ENCODE results near the gene FAHD1. TPM values are rescaled to one million over a fixed set of nuclear protein-coding genes. Genes with fewer than 3 reads are reported as not detected.
"Not testable (repeated sequence)": the region's sequence is repeated elsewhere in the genome, so short reads cannot be mapped to it uniquely, and the experiment has no call there.

The FAHD1 gene
- total RNA-seq, 1 experiment from 2014 or later, result 89.7 TPM

DNA sequence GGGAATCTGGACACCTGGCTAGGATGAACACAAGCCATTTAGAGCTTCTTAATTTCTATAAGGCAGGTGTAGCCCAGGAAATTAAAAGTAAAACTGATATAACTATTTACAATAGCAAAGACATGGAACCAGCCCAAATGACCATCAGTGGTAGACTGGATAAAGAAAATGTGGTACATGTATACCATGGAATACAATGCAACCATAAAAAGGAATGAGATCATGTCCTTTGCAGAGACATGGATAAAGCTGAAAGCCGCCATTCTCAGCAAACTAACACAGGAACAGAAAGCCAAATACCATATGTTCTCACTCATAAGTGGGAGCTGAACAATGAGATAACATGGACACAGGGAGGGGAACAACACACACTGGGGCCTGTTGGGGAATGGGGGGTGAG, 19.4 kb downstream of the FAHD1 start:
- no peak for DNase-seq (ENCODE audit: low spot score)

DNA sequence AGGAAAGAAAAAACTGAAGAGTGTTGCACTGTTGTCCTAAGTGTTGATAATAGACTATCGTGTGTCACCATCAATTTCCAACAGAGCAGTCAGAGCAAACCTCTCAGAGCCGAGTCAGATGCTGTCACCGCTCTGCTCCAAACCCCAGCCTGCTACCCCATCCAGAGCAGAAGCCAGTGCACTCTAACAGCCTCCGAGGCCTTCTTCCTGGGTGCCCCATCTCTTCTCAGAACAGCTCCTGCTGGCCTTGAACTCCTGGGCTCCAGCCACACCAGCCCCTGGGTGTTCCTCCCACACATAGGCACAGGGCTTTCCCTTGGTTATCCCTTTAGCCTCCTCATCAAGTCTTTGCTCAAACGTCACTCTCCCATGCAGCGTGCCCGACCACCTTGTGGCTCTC, 24.0 kb downstream of the FAHD1 start:
- no peak for DNase-seq (ENCODE audit: low spot score)

DNA sequence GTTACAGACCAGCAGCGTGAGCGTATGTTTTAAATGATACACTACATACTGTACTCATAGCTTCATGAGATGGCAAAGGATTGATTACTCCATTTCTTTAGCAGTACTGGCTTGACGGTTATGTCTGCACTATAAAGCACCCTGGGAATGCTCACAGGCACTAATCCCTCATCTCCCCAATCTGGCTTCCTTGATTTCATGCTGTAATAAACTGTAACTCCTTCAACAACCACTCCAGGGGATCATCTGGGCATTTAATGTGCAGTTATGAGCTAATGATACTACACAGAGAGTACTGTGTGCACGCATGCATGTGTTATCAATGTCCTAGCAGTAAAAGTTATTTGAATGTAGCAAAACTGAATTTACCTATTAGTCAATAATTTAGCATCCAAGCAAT, 24.8 kb downstream of the FAHD1 start:
- no peak for DNase-seq (ENCODE audit: low spot score)

DNA sequence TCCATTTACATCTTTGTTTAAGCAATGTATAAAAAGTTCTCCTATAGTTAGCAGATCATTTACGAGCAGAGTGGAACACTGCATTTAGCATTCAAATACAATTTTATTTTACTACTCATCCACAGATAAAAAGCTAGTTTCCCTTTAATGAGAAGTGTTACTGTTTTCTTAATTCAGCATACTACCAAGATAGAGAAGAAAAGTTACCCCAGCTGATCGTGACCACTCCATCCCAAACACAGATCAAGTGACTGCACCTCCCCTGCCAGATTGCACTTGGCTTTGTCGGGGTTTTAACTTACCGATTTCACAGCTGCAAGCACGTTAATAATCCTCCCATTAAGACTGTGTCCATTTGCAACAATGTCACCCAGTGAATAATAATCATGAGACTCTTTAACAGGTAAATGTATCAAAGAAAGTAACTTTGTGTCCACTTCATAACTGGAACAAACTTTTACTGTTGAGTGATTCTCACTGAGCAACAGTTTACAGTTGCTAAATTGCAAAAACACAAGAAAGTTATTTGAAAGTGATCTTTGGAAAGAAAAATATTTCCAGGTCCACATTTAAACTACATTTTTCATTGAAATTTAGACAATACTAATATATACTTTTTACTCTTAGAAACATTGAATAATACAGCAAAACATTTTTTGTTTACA, 30.6 kb downstream of the FAHD1 start:
- no peak for DNase-seq (ENCODE audit: low spot score)

DNA sequence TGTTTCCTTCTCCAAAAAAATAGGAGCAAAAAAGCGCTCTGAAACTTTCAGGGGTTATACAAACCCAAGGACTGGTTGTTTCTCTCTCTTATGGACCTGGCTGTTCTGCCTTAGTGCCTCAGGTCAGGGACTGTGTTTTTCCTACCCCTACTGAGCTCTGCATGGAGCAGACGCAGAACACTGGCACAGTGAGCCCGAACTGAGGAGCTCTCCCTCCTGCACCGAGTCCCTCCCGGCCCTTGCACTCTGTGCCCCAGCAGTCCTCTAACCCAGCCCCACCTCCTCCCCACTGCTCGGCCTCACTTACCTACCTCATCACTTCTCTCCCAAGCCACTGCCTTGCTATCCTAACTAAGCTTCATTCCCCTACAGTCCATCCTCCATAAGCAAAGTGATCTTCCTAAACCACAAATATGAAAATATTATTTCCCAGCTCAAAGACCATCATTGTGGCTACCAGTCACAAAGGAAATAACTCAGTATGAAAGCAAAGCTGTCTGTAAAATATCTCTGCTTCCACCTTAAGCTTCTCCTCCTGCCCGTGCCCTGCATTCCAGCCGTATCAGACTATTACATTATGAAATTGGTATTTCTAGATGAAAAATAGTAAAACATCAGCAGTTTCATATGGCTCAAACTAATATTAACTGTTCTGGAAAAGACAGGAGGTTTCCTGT, 31.3 kb downstream of the FAHD1 start:
- DNase-seq (ENCODE audit: low spot score), result no peak

DNA sequence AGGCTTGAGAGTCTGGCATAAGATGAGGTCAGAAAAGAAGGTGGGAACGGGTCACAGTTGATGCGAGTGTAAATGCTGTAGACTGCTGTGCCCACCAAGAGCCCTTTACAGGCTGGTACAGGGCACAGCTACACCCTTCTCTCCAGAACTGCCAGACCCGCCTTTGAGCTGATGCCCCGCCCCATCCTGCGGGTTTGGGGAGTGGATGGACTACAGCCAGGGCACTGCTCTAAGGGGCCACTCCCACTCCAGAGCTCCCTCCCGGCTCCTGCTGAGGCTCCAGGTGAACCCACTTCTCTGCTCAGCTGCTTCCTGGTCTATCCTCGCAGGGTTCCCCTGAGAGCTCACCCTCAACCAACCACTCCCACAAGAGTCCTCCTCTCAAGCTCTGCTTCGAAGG, 32.6 kb downstream of the FAHD1 start:
- no peak for DNase-seq (ENCODE audit: low spot score)

DNA sequence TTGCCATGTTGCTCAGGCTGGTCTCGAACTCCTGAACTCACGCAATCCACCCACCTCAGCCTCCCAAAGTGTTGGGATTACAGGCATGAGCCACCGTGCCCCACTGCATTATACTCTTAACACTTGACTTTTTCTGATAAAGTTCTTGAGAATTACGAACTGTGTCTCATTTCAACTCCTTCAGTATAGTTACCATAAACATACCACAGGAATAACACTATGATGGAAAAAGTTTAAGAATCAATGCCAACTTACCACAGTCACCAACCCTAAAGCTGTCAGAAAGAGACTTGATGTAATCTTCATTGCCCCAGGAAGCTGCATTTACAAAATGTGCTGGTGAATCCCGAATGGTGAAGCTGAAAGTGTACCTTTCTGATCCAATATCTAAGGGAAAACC, 34.7 kb downstream of the FAHD1 start:
- DNase-seq (ENCODE audit: low spot score), result no peak

DNA sequence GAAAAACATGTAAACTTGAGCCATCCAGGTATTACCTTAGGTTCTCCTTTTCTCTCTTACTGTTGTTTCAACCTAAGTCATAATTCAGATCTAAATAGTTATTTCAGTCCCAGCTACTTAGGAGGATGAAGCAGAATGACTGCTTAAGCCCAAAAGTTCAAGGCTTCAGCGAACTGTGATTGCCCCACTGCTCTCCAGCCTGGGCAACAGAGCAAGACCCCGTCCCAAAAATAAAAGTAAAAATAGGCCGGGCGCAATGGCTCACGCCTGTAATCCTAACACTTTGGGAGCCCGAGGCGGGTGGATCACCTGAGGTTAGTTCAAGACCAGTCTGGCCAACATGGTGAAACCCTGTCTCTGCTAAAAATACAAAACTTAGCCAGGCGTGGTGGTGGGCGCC, 35.4 kb downstream of the FAHD1 start:
- DNase-seq (ENCODE audit: low spot score), result no peak

DNA sequence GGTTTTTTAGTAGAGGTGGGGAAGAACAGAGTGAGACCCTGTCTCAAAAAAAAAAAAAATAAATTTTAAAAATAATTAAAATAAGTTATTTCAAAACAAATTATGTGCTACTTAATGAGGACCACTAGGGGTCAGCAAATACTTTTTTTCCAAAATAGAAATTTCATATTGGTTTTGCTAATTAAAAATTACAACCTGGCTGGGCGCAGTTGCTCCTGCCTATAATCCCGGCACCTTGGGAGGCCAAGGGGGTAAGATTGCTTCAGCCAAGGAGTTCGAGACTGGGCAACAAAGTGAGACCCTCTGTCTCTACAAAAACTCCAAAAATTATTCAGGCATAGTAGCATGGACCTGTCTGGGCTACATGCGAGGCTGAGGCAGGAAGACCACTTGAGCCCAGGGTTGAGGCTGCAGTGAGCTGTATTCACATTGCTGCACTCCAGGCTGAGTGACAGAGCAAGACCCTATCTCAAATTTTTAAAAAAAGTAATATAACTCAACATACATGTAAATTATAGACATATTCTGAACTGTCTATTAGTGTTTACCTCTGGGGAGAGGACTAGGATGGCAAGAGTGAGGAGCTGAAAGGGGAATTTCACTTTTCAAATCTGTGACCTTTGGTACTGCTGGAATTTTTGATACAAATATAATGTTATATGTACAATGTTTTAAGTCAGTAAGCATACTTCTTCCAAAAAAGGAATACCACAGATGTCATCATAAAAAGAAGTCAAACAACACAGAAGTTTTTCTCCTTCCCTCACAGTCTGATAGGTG, 36.9 kb downstream of the FAHD1 start:
- DNase-seq (ENCODE audit: low spot score), result peak; percentile 16

DNA sequence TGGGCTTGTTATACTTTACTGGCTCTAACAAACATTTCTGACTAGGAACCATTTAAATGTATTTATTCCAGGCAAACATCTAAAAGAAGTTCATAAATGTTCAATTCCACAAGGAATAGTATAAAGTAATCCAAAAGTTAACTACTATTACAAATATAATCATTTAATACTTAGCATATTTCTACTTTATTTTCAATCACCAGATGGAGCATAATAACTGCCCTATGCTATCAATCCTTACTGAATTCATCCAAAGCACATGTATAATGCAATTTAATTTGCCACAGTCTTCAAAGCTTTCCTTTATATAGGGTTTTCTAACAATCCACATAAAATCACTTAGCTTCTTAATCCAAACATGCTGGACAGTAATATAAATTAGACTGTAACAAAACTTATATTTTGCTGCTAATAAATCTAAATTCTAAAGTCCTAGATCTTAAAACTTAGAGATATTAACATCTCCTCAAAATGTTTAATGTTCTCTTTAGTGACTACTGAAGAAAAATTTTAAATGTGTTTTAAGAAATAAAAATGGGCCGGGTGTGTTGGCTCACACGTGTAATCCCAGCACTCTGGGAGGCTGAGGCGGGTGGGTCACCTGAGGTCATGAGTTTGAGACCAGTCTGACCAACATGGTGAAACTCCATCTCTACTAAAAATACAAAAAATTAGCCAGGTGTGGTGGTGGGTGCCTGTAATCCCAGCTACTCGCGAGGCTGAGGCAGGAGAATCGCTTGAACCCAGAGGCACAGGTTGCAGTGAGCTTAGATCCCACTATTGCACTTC, 39.1 kb downstream of the FAHD1 start:
- no peak for DNase-seq (ENCODE audit: low spot score)

DNA sequence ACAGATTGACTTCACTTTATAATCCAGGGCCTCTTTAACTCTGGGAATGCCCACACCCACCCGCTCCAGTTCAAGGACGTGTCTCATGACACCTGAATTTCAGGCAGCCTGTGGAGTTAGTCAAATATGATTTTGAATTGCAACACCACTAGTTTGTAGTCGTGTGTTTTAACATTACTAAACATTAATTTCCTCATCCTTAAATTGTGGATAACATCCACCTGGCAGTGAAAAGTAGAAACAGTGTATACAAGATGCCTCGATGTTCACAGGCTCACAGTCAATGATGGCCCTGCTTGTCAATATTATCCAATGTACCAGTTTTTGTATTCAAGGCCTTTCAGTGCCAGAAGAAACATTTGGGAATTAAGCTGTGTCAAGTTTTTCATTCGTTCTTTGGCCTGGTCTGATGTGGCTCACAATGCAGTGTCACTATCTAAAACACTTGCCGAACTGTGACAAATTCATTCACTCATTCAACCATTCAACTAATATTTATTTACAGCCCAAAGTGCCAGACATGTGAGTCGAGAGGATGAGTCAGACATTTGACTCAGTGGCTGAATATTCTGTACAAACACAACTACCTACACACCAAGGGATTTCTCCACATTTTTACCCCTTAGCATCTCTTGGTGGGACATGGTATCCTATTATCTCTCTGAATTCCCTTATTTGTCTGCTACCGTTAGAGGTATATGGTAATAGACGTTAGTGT, 43.5 kb downstream of the FAHD1 start:
- peak; percentile 80 for DNase-seq (ENCODE audit: low spot score)

DNA sequence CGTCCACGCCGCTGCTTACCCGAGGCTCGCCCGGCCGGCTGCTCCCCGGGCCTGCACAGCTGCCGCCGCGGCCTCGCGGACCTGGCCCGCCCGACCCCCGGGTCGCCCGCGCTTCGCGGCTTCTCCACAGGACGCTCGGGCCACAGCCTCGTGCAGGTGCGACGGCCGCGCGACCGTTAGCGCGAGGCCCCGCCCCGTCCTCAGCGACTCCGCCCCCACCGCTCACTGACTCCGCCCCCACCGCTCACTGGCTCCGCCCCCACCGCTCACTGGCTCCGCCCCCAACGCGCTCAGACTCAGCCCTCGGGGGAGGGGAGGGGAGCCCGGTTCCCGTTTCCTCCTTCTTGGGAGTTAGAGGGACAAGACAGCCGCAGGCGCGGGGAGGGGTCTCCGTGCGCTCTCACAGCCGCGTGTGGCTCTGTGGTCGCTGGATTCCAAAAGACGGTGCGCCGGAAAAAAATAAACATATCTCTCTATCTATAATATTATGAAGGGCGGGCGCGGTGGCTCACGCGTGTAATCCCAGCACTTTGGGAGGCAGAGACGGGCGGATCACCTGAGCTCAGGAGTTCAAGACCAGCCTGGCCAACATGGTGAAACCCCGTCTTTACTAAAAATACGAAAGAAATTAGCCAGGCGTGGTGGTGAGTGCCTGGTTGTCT, 45.1 kb downstream of the FAHD1 start, which contains the start of gene MEIOB:
TSS of gene MEIOB (minus strand) at position 191 of the 662 bp plus-strand sequence. CDS start 3,989 bp downstream, outside the sequence.
- no peak for DNase-seq (ENCODE audit: low spot score)

DNA sequence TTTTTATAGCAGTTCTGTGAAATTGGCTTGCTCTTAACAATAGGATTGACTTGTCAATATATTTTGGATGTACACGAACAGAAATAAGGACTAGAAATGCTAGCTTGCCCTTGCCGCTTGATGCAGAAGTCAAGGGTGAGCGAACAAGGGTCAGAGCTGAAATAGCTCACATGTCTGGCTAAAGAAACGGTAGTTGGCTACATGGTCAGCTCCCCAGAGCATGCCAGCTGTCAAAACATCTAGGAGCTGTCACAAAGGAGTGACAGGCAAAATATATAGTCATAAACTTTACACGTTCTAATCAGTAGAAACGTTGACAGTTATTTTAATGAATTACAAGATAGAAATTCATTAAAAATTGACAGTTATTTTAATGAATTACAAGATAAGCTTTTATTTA, 47.8 kb downstream of the FAHD1 start:
- no peak for DNase-seq (ENCODE audit: low spot score)

DNA sequence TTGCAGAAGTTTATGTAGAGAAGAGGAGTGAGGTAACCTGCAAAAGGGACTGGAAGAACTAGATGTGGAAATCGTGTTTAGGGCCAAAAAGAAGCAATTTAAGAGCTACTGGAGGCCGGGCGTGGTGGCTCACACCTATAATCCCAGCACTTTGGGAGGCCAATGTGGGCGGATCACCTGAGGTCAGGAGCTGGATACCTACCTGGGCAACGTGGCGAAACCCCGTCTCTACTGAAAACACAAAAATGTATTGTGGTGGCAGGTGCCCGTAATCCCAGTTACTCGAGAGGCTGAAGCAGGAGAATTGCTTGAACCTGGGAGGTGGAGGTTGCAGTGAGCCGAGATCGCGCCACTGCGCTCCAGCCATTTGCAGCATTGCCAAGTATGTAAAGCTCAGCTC, 49.1 kb downstream of the FAHD1 start:
- DNase-seq (ENCODE audit: low spot score), result not testable (repeated sequence)

DNA sequence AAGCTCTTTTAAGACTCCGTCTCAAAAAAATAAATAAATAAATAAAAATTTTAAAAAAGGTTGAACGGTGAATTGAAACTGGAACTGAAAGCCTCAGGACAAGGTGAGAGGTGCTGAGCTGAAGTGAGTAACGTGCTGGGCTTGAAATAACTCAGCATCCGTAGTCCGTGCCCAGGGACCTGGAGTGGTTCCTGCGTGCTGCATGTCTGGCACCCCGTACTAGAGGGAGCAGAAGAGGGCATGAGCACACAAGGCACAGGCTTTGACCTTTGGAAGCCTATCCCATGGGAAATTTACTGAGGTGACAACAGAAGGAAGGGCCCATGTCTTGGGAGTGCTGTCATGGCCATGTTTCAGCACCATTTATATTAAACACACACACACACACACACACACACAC, 49.5 kb downstream of the FAHD1 start:
- no peak for DNase-seq (ENCODE audit: low spot score)

DNA sequence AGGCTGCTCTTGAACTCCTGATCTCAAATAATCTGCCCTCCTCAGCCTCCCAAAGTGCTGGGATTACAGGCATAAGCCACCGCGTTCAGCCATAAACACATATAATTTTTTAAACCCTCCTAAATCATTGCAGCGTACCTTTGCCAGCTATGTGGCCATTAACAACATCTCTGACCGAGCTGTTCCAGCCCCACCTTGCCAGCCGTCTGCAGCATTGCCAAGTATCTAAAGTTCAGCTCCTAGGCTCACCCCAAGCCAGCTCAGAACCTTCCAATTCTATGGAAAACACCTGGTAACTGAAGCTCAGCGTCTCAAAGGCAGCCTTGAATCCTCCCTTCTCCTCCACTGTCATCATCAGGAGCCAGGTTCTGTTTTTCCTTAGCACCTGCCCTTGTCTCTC, 50.1 kb downstream of the FAHD1 start:
- DNase-seq (ENCODE audit: low spot score), result no peak

DNA sequence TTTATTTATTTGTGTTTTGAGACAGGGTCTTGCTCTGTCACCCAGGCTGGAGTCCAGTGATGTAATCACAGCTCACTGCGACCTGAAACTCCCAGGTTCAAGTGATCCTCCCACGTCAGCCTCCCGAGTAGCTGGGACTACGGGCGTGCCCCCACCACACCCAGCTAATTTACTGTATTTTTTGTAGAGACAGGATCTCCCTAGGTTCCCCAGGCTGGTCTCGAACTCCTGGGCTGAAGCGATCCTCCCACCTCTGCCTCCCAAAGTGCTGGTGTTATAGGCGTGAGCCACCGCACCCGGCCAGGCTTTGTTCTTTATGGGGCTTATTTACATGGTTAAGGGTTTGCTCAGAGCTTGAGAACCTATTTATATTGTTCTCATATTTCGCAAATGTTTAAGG, 50.8 kb downstream of the FAHD1 start:
- DNase-seq (ENCODE audit: low spot score), result no peak

DNA sequence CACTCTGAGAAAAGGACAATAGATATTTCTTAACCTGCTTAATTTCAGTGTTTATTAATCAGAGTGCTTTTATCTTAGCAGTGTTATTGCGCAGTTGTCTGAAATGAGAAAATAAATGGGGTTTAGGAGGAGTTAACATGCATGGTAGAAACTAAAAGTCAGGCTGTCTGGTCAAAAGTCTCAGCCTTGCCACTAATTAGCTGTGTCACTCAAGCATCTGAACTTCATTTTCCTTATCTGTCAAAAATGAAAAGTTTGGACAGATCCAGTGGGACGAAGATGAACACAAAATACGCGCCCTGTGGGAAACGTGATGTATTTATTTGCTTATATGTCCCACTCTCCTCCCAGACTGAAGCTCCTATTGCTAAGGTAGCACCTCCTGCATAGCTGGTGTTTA, 51.2 kb downstream of the FAHD1 start:
- DNase-seq (ENCODE audit: low spot score), result no peak
